Astrocyte of the cerebellum (primary cell): ENCODE measurements around the gene SRSF3.
"Not testable (repeated sequence)": the region's sequence is repeated elsewhere in the genome, so short reads cannot be mapped to it uniquely, and the experiment has no call there.

Source experiments
- DNase-seq: peaks from one replicate; pipeline ENCODE4 v3.0.0-alpha.2; 2011; ENCODE audit warnings: low read depth
- H3K4me3 ChIP-seq: 2 replicates; pipeline ENCODE4 v1.5.1; 2011; ENCODE audit warnings: mild to moderate bottlenecking, low read depth, low read length, moderate library complexity
- CTCF ChIP-seq: IDR thresholded peaks from 2 replicates; pipeline ENCODE4 v1.5.1; 2012; ENCODE audit warnings: low read length, low read depth, moderate library complexity, mild to moderate bottlenecking; ENCODE audit errors: missing control alignments
- in situ Hi-C: cut with HindIII; loops from 2 replicates; pipeline ENCODE4 v1.10.0; 2017; ENCODE audit warnings: low sequenced_read_pairs

SRSF3 gene

GRCh38 chr6:36609582-36609981, 15.4 kb downstream of the SRSF3 start:
- no peak for DNase-seq
- in situ Hi-C loops, result no loop called here
- no peak overlapping the region for H3K4me3 ChIP-seq
- TF ChIP-seq CTCF, result no peak

GRCh38 chr6:36610041-36610955, 16.1 kb downstream of the SRSF3 start:
- no peak for DNase-seq

GRCh38 chr6:36610956-36611336, 16.8 kb downstream of the SRSF3 start:
- TF ChIP-seq CTCF, result no peak
- no peak overlapping the region for H3K4me3 ChIP-seq
- in situ Hi-C loops, result no loop called here
- no peak for DNase-seq

More at GRCh38 chr6:36610041-36610955, 16.1 kb downstream of the SRSF3 start:
- no peak overlapping the region for H3K4me3 ChIP-seq
- TF ChIP-seq CTCF, result no peak
- in situ Hi-C loops, result no loop called here

GRCh38 chr6:36611679-36612078, 17.5 kb downstream of the SRSF3 start:
- H3K4me3 ChIP-seq, DNase-seq, in situ Hi-C loops: not testable (repeated sequence)

GRCh38 chr6:36612101-36612625, 18.0 kb downstream of the SRSF3 start:
- no peak overlapping the region for H3K4me3 ChIP-seq
- no peak for DNase-seq
- no peak for TF ChIP-seq CTCF
- in situ Hi-C loops, result no loop called here

GRCh38 chr6:36613200-36613995, 19.2 kb downstream of the SRSF3 start:
- TF ChIP-seq CTCF, result no peak
- H3K4me3 ChIP-seq, result no peak overlapping the region
- in situ Hi-C loops, result no loop called here
- no peak for DNase-seq
